K562 (cell line): Measurements from ENCODE around the gene FES. TPM values are rescaled to one million over a fixed set of nuclear protein-coding genes. Genes with fewer than 3 reads are reported as not detected.
A peak's percentile ranks its signal among the peaks of the same experiment; 100 is the strongest.

Experiments
- BRD9 ChIP-seq: fragments of 450-650 bp; IDR thresholded peaks from 2 replicates; pipeline ENCODE4 v1.6.1; 2018; ENCODE audit warnings: low read depth; ENCODE audit not compliant: partially characterized antibody
- CHD2 ChIP-seq: IDR thresholded peaks from 2 replicates; pipeline ENCODE4 v1.6.1; 2011; ENCODE audit warnings: low read depth, low read length
- DEAF1 ChIP-seq: fragments of 450-650 bp; formaldehyde crosslinking; IDR thresholded peaks from 2 replicates; pipeline ENCODE4 v1.4.0; 2020; ENCODE audit warnings: mild to moderate bottlenecking, moderate library complexity
- E4F1 ChIP-seq: fragments of 250-450 bp; sonication (Bioruptor Pico); IDR thresholded peaks from 2 replicates; pipeline ENCODE4 v1.5.0; 2021; ENCODE audit warnings: mild to moderate bottlenecking, borderline replicate concordance
- ELF2 ChIP-seq: fragments of 250-450 bp; sonication (Bioruptor Pico); IDR thresholded peaks from 2 replicates; pipeline ENCODE4 v1.5.0; 2021; ENCODE audit warnings: mild to moderate bottlenecking
- ESRRA ChIP-seq: fragments of 450-650 bp; IDR thresholded peaks from 2 replicates; pipeline ENCODE4 v1.6.1; 2014; ENCODE audit warnings: low read depth, mild to moderate bottlenecking, moderate library complexity, borderline replicate concordance
- HSF4 ChIP-seq: fragments of 250-450 bp; sonication (Bioruptor Pico); IDR thresholded peaks from 2 replicates; pipeline ENCODE4 v2.1.2; 2022; ENCODE audit warnings: mild to moderate bottlenecking, moderate library complexity, borderline replicate concordance
- JUND ChIP-seq, 2 experiments: IDR thresholded peaks; 2 replicates in 1 of 2; 3 replicates in 1 of 2; pipeline ENCODE4 v1.6.1; 2011; ENCODE audit warnings: borderline replicate concordance in 2 of 2, low read depth in 2 of 2, low read length in 2 of 2, improper control_type of control experiment in 1 of 2, missing biosample characterization in 1 of 2, missing genetic modification characterization in 1 of 2, missing genetic modification reagents in 1 of 2
- KDM4B ChIP-seq, 2 experiments: fragments of 450-650 bp in 1 of 2; sonication (generic) in 1 of 2; IDR thresholded peaks; 2 replicates each; pipeline ENCODE4 v1.6.1; 2016 to 2017; ENCODE audit warnings: borderline replicate concordance in 2 of 2, antibody characterized with exemption in 1 of 2, low read depth in 1 of 2, mild to moderate bottlenecking in 1 of 2
- MBD1 ChIP-seq: fragments of 250-450 bp; sonication (Bioruptor Pico); IDR thresholded peaks from 2 replicates; pipeline ENCODE4 v1.8.0; 2022; ENCODE audit warnings: inconsistent platforms
- NCOA1 ChIP-seq: fragments of 450-650 bp; IDR thresholded peaks from 2 replicates; pipeline ENCODE4 v1.6.1; 2016; ENCODE audit warnings: low read depth
- NR2C1 ChIP-seq, 2 experiments: fragments of 450-650 bp; IDR thresholded peaks; 2 replicates each; pipeline ENCODE4 v1.6.1; 2017; ENCODE audit warnings: mild to moderate bottlenecking in 2 of 2, antibody characterized with exemption in 1 of 2, inconsistent platforms in 1 of 2, missing compliant biosample characterization in 1 of 2, missing genetic modification characterization in 1 of 2
- RBM14 ChIP-seq: fragments of 200-400 bp; formaldehyde crosslinking; IDR thresholded peaks from 2 replicates; pipeline ENCODE4 v1.6.1; 2018; ENCODE audit warnings: low read depth, mild to moderate bottlenecking, low read length, moderate library complexity, borderline replicate concordance; ENCODE audit not compliant: insufficient read depth
- SIN3A ChIP-seq, 2 experiments: fragments of 150-350 bp in 1 of 2; IDR thresholded peaks; 2 replicates each; pipeline ENCODE4 v1.6.1; 2011 to 2016; ENCODE audit warnings: borderline replicate concordance in 2 of 2, low read depth in 2 of 2, low read length in 2 of 2, mild to moderate bottlenecking in 2 of 2, moderate library complexity in 2 of 2; ENCODE audit not compliant: control insufficient read depth in 1 of 2
- SRSF9 ChIP-seq: fragments of 200-400 bp; formaldehyde crosslinking; IDR thresholded peaks from 2 replicates; pipeline ENCODE4 v1.6.1; 2017; ENCODE audit warnings: low read depth, low read length, borderline replicate concordance
- TAF1 ChIP-seq: IDR thresholded peaks from 2 replicates; pipeline ENCODE4 v1.6.1; 2011; ENCODE audit warnings: mild to moderate bottlenecking, low read length, moderate library complexity; ENCODE audit not compliant: insufficient read depth, control insufficient read depth, severe bottlenecking; ENCODE audit errors: extremely low read depth
- TOE1 ChIP-seq, 2 experiments: fragments of 450-650 bp in 1 of 2; sonication (generic) in 1 of 2; formaldehyde crosslinking in 1 of 2; IDR thresholded peaks; 2 replicates each; pipeline versions ENCODE4 v1.7.1 to v1.8.0; 2016 to 2022; ENCODE audit warnings: borderline replicate concordance in 2 of 2, mild to moderate bottlenecking in 2 of 2, antibody characterized with exemption in 1 of 2, inconsistent platforms in 1 of 2, low read depth in 1 of 2, missing genetic modification reagents in 1 of 2, moderate library complexity in 1 of 2
- ZBED1 ChIP-seq: IDR thresholded peaks from 2 replicates; pipeline ENCODE4 v1.6.1; 2014
- ZNF778 ChIP-seq: fragments of 450-650 bp; formaldehyde crosslinking; IDR thresholded peaks from 2 replicates; pipeline ENCODE4 v1.4.0; 2020; ENCODE audit warnings: mild to moderate bottlenecking, moderate library complexity
- polyA plus RNA-seq, 8 experiments: library from polyadenylated mRNA; depleted of rRNA in 4 of 8; stranded (reverse) in 5 of 8; unstranded in 3 of 8; fragments of >200 nt; fragmentation: Nextera tagmentation in 2 of 8; fragmentation: Illumina TruSeq in 1 of 8; extraction: Ambion mirVana in 2 of 8; extraction: Trizol in 1 of 8; gene quantifications; 2 replicates each; pipeline versions ENCODE4 v1.2.1 to v1.2.3, GENCODE V29; 2011 to 2014; ENCODE audit warnings: inconsistent platforms in 1 of 8, missing spikeins in 1 of 8
- total RNA-seq, 7 experiments: library from RNA; depleted of rRNA in 6 of 7; stranded (reverse); fragments of >200 nt in 6 of 7; fragmentation: Illumina TruSeq in 2 of 7; extraction: Trizol in 2 of 7; gene quantifications; 2 replicates each; pipeline versions ENCODE4 v1.2.1 to v1.2.3, GENCODE V29; 2011 to 2021; ENCODE audit warnings: low replicate concordance in 1 of 7

The FES gene
- total and polyA plus RNA-seq, 9 of the 15 experiments (the other 6 are each of a cell fraction or from before 2014, with no cell fraction given), result 0.38 to 2.6 (median 0.82) TPM

DNA sequence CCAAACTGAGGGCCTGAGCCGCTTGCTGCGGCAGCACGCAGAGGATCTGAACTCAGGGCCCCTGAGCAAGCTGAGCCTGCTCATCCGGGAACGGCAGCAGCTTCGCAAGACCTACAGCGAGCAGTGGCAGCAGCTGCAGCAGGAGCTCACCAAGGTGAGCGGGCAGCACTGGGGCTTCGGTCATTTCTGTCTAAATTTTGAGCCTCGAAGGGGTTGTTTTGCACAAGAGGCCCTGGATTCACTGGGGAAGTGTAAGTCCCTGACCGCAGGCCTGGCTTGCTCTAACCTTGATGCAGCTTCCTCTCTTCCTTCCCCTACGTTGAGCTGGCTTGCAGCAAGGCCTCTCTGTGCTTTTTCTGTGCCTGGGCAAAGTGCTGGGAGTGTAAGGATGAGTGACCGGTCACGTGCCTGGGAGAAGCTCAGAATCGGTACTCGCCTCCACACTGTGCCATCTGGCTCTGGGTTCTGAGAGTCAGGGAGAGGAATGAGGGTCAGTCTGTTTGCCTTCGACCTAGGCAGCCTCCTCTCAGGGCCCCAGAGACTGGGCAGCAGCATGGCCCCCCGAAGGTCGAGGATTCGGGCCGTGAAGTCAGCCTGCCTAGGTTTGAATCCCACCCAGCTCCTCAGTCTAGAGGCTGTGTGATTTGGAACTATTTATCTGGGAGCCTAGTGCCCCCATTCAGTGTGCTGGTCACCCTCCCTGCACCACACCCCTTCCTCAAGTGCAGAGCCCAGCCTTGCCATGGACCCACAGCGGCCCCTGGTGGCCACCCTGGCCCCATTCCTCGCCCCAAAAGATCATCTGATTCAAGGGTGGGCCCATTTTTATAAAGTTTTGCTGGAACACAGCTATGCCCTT, 1.4 kb downstream of the FES start (continued):
- no peak for TF ChIP-seq MBD1 (CRISPR knock-in tag)
- TF ChIP-seq HSF4 (CRISPR knock-in tag), result no peak
- TF ChIP-seq E4F1 (CRISPR knock-in tag), result no peak
- no peak for TF ChIP-seq KDM4B (IDR thresholded peaks at IDR 0.05; ENCODE audit: borderline replicate concordance in 2 of 2, low read depth in 1 of 2)
- no peak for TF ChIP-seq RBM14
- no peak for TF ChIP-seq SRSF9
- no peak for TF ChIP-seq JUND (IDR thresholded peaks at IDR 0.05; ENCODE audit: borderline replicate concordance, low read depth, low read length)
- TF ChIP-seq JUND (tag; IDR thresholded peaks at IDR 0.05; ENCODE audit: borderline replicate concordance, low read depth, low read length), result peak; percentile 29; the same call in 1 of the 3 replicates
- no peak for TF ChIP-seq ESRRA
- TF ChIP-seq ELF2 (CRISPR knock-in tag), result no peak
- peak; percentile 94 for TF ChIP-seq DEAF1
- no peak for TF ChIP-seq ZBED1
- no peak for TF ChIP-seq CHD2
- TF ChIP-seq ZNF778 (CRISPR knock-in tag), result no peak
- no peak for TF ChIP-seq TAF1
- TF ChIP-seq NR2C1 (IDR thresholded peaks at IDR 0.05), result no peak
- no peak for TF ChIP-seq NR2C1 (tag; IDR thresholded peaks at IDR 0.05)
- peak; percentile 44 for TF ChIP-seq BRD9
- 0 out of 4 replicates have a peak, but pooled peaks of 1 of the 2 experiments have one; percentile 30 for TF ChIP-seq SIN3A (IDR thresholded peaks at IDR 0.05; ENCODE audit: borderline replicate concordance in 2 of 2, control insufficient read depth in 1 of 2, low read depth in 2 of 2, low read length in 2 of 2)
- TF ChIP-seq TOE1 (IDR thresholded peaks at IDR 0.05; ENCODE audit: borderline replicate concordance), result peak; percentile 39; the same call in 1 of the 2 replicates
- no peak for TF ChIP-seq TOE1 (CRISPR knock-in tag; IDR thresholded peaks at IDR 0.05; ENCODE audit: borderline replicate concordance, low read depth)
- 0 out of 2 replicates have a peak, but pooled peaks have one; percentile 6 for TF ChIP-seq NCOA1
